HEK293 (cell line): Measurements from ENCODE around the gene PPFIBP1.

Experiments
- CTCF ChIA-PET: fragments of 350-600 bp; formaldehyde crosslinking; extraction: SDS; loops from one replicate; lab custom pipeline; 2021; ENCODE audit warnings: antibody characterized with exemption; lab: Yijun Ruan, JAX
- POLR2A ChIA-PET: fragments of 300-600 bp; formaldehyde crosslinking; extraction: SDS; loops from one replicate; lab custom pipeline; 2020; ENCODE audit warnings: antibody characterized with exemption, inconsistent platforms; lab: Yijun Ruan, JAX
- H3K27ac ChIP-seq: fragments of 200-500 bp; sonication (Bioruptor generic); 2 replicates; pipeline ENCODE4 v1.5.1; 2014; ENCODE audit warnings: low read depth, low read length, control low read depth, inconsistent platforms; ENCODE audit errors: extremely low read depth
- H3K36me3 ChIP-seq, 2 experiments: fragments of 200-500 bp in 1 of 2; sonication (Bioruptor generic) in 1 of 2; 1 replicate in 1 of 2; 2 replicates in 1 of 2; pipeline ENCODE4 v1.5.1; 2014 to 2017; ENCODE audit warnings: inconsistent platforms in 2 of 2, low read length in 2 of 2; ENCODE audit not compliant: control insufficient read depth in 2 of 2, insufficient read depth in 1 of 2
- H3K4me1 ChIP-seq: fragments of 200-500 bp; sonication (Bioruptor generic); 2 replicates; pipeline ENCODE4 v1.5.1; 2014; ENCODE audit warnings: mild to moderate bottlenecking, low read length, inconsistent platforms; ENCODE audit not compliant: control insufficient read depth, insufficient read depth
- H3K4me3 ChIP-seq: 2 replicates; pipeline ENCODE4 v1.5.1; 2011; ENCODE audit warnings: low read depth, mild to moderate bottlenecking, control low read depth, low read length, moderate library complexity
- H3K9me3 ChIP-seq: fragments of 200-500 bp; sonication (Bioruptor generic); 2 replicates; pipeline ENCODE4 v1.5.1; 2014; ENCODE audit warnings: low read depth, low read length, inconsistent platforms; ENCODE audit not compliant: control insufficient read depth, insufficient read depth
- CTCF ChIP-seq: fragments of 450-650 bp; formaldehyde crosslinking; IDR thresholded peaks from 2 replicates; pipeline ENCODE4 v1.5.1; 2016; ENCODE audit warnings: missing biosample characterization, missing genetic modification characterization
- FEZF1 ChIP-seq: fragments of 450-650 bp; formaldehyde crosslinking; IDR thresholded peaks from 2 replicates; pipeline ENCODE4 v1.5.1; 2016; ENCODE audit warnings: missing biosample characterization, missing genetic modification characterization
- HOXC10 ChIP-seq: sonication (generic); formaldehyde crosslinking; IDR thresholded peaks from 2 replicates; pipeline ENCODE4 v1.8.1; 2023; ENCODE audit warnings: mild to moderate bottlenecking, missing genetic modification reagents
- IKZF3 ChIP-seq: fragments of 450-650 bp; IDR thresholded peaks from 2 replicates; pipeline ENCODE4 v1.5.0; 2018; ENCODE audit warnings: missing biosample characterization, mild to moderate bottlenecking, missing genetic modification characterization, moderate library complexity
- KLF9 ChIP-seq: fragments of 450-650 bp; formaldehyde crosslinking; IDR thresholded peaks from 2 replicates; pipeline ENCODE4 v1.5.1; 2016; ENCODE audit warnings: missing biosample characterization, missing genetic modification characterization, low read depth
- MEIS1 ChIP-seq: sonication (generic); formaldehyde crosslinking; IDR thresholded peaks from 2 replicates; pipeline ENCODE4 v1.8.1; 2022; ENCODE audit warnings: missing genetic modification reagents, mild to moderate bottlenecking, borderline replicate concordance
- YY2 ChIP-seq: fragments of 450-650 bp; formaldehyde crosslinking; IDR thresholded peaks from 2 replicates; pipeline ENCODE4 v1.5.1; 2016; ENCODE audit warnings: missing biosample characterization, missing genetic modification characterization
- ZBTB17 ChIP-seq: fragments of 450-650 bp; formaldehyde crosslinking; IDR thresholded peaks from 2 replicates; pipeline ENCODE4 v1.5.1; 2016; ENCODE audit warnings: missing biosample characterization, missing genetic modification characterization
- ZNF121 ChIP-seq: fragments of 450-650 bp; formaldehyde crosslinking; IDR thresholded peaks from 2 replicates; pipeline ENCODE4 v1.5.1; 2016; ENCODE audit warnings: missing biosample characterization, missing genetic modification characterization
- ZNF146 ChIP-seq: fragments of 450-650 bp; formaldehyde crosslinking; IDR thresholded peaks from 2 replicates; pipeline ENCODE4 v1.5.1; 2016; ENCODE audit warnings: missing biosample characterization, missing genetic modification characterization
- ZNF175 ChIP-seq: fragments of 450-650 bp; formaldehyde crosslinking; IDR thresholded peaks from 2 replicates; pipeline ENCODE4 v1.5.1; 2016; ENCODE audit warnings: missing biosample characterization, missing genetic modification characterization
- ZNF221 ChIP-seq: fragments of 450-650 bp; formaldehyde crosslinking; IDR thresholded peaks from 2 replicates; pipeline ENCODE4 v1.5.1; 2017; ENCODE audit warnings: missing biosample characterization, missing genetic modification characterization, borderline replicate concordance
- ZNF510 ChIP-seq: fragments of 450-650 bp; formaldehyde crosslinking; IDR thresholded peaks from 2 replicates; pipeline ENCODE4 v1.5.1; 2018; ENCODE audit warnings: mild to moderate bottlenecking, missing genetic modification characterization, missing biosample characterization; ENCODE audit not compliant: insufficient replicate concordance
- ZNF610 ChIP-seq: fragments of 450-650 bp; formaldehyde crosslinking; IDR thresholded peaks from 2 replicates; pipeline ENCODE4 v1.5.1; 2016; ENCODE audit warnings: missing biosample characterization, missing genetic modification characterization, borderline replicate concordance
- ZNF677 ChIP-seq: fragments of 450-650 bp; IDR thresholded peaks from 2 replicates; pipeline ENCODE4 v1.5.0; 2018; ENCODE audit warnings: missing biosample characterization, mild to moderate bottlenecking, missing genetic modification characterization, moderate library complexity
- ZSCAN30 ChIP-seq: fragments of 450-650 bp; IDR thresholded peaks from 2 replicates; pipeline ENCODE4 v1.5.1; 2018; ENCODE audit warnings: missing biosample characterization, mild to moderate bottlenecking, missing genetic modification characterization, moderate library complexity
- TF ChIP-seq, protein P1 (sequence below): fragments of 450-650 bp; formaldehyde crosslinking; IDR thresholded peaks from 2 replicates; pipeline ENCODE4 v1.5.1; 2016; ENCODE audit warnings: missing biosample characterization, missing genetic modification characterization
- TF ChIP-seq, protein P2 (sequence below): fragments of 450-650 bp; formaldehyde crosslinking; conservative IDR thresholded peaks from 2 replicates; pipeline ENCODE4 v1.5.1; 2016; ENCODE audit warnings: low read depth, missing biosample characterization, missing genetic modification characterization
- TF ChIP-seq, protein P3 (sequence below): IDR thresholded peaks from 2 replicates; pipeline ENCODE4 v1.6.1; 2011; ENCODE audit warnings: mild to moderate bottlenecking, low read depth, low read length, borderline replicate concordance
- TF ChIP-seq, protein P4 (sequence below): fragments of 450-650 bp; formaldehyde crosslinking; IDR thresholded peaks from 2 replicates; pipeline ENCODE4 v1.5.1; 2016; ENCODE audit warnings: missing biosample characterization, missing genetic modification characterization

PPFIBP1 gene

GRCh38 chr12:27607591-27607990 lies 83.6 kb downstream of the PPFIBP1 start:
- TF ChIP-seq, protein P1, sequence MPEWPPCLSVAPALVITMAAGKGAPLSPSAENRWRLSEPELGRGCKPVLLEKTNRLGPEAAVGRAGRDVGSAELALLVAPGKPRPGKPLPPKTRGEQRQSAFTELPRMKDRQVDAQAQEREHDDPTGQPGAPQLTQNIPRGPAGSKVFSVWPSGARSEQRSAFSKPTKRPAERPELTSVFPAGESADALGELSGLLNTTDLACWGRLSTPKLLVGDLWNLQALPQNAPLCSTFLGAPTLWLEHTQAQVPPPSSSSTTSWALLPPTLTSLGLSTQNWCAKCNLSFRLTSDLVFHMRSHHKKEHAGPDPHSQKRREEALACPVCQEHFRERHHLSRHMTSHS (tag by site-specific recombination): no peak
- TF ChIP-seq ZSCAN30 (tag by site-specific recombination): no peak
- no peak for TF ChIP-seq IKZF3 (tag by site-specific recombination)
- no peak for TF ChIP-seq ZNF146 (tag by site-specific recombination)
- TF ChIP-seq ZNF175: no peak
- TF ChIP-seq ZNF221 (tag by site-specific recombination): no peak
- no peak for TF ChIP-seq ZNF610 (tag by site-specific recombination)
- TF ChIP-seq, protein P2, sequence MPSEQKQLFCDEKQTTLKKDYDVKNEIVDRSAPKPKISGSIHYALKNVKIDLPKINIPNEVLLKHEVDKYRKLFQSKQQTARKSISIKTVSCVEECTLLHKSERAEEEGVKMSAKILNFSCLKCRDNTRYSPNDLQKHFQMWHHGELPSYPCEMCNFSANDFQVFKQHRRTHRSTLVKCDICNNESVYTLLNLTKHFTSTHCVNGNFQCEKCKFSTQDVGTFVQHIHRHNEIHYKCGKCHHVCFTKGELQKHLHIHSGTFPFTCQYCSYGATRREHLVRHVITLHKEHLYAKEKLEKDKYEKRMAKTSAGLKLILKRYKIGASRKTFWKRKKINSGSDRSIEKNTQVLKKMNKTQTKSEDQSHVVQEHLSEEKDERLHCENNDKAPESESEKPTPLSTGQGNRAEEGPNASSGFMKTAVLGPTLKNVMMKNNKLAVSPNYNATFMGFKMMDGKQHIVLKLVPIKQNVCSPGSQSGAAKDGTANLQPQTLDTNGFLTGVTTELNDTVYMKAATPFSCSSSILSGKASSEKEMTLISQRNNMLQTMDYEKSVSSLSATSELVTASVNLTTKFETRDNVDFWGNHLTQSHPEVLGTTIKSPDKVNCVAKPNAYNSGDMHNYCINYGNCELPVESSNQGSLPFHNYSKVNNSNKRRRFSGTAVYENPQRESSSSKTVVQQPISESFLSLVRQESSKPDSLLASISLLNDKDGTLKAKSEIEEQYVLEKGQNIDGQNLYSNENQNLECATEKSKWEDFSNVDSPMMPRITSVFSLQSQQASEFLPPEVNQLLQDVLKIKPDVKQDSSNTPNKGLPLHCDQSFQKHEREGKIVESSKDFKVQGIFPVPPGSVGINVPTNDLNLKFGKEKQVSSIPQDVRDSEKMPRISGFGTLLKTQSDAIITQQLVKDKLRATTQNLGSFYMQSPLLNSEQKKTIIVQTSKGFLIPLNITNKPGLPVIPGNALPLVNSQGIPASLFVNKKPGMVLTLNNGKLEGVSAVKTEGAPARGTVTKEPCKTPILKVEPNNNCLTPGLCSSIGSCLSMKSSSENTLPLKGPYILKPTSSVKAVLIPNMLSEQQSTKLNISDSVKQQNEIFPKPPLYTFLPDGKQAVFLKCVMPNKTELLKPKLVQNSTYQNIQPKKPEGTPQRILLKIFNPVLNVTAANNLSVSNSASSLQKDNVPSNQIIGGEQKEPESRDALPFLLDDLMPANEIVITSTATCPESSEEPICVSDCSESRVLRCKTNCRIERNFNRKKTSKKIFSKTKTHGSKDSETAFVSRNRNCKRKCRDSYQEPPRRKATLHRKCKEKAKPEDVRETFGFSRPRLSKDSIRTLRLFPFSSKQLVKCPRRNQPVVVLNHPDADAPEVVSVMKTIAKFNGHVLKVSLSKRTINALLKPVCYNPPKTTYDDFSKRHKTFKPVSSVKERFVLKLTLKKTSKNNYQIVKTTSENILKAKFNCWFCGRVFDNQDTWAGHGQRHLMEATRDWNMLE: no peak
- Histone ChIP-seq H3K36me3 (no peaks in the 10 kb centered on the region), H3K27ac (no peak overlapping the region), H3K4me3 (no peak overlapping the region), H3K9me3 (no peaks in the 10 kb centered on the region; the same call in 1 of the 2 replicates), H3K4me1 (peaks cover 7% of the 10 kb centered on the region; the same call in 1 of the 2 replicates)
- POLR2A ChIA-PET: no interaction called here
- CTCF ChIA-PET: no interaction called here

GRCh38 chr12:27608890-27609289 lies 84.9 kb downstream of the PPFIBP1 start:
- no peak overlapping the region for H3K27ac ChIP-seq
- peaks cover 7% of the 10 kb centered on the region; the same call in 1 of the 2 replicates for H3K4me1 ChIP-seq
- CTCF ChIA-PET: no interaction called here
- H3K36me3 ChIP-seq: no peaks in the 10 kb centered on the region
- POLR2A ChIA-PET: no interaction called here
- no peaks in the 10 kb centered on the region; the same call in 1 of the 2 replicates for H3K9me3 ChIP-seq
- no peak overlapping the region for H3K4me3 ChIP-seq
- TF ChIP-seq ZBTB17 (tag by site-specific recombination) (no peak), KLF9 (tag by site-specific recombination) (no peak)

- ChIA-PET POLR2A (no interaction called here), CTCF (interaction anchor here (0.6 kb wide), 1 partner anchor 176 kb away, joined by 3 read pairs; no protein-coding TSS in a partner anchor)
- Histone ChIP-seq H3K27ac (no peak overlapping the region), H3K9me3 (no peaks in the 10 kb centered on the region), H3K4me1 (peaks cover 7% of the 10 kb centered on the region; the same call in 1 of the 2 replicates), H3K4me3 (no peak overlapping the region), H3K36me3 (no peaks in the 10 kb centered on the region)
- TF ChIP-seq YY2 (tag by site-specific recombination): no peak
- no peak for TF ChIP-seq ZNF510 (tag by site-specific recombination)
- TF ChIP-seq, protein P3, sequence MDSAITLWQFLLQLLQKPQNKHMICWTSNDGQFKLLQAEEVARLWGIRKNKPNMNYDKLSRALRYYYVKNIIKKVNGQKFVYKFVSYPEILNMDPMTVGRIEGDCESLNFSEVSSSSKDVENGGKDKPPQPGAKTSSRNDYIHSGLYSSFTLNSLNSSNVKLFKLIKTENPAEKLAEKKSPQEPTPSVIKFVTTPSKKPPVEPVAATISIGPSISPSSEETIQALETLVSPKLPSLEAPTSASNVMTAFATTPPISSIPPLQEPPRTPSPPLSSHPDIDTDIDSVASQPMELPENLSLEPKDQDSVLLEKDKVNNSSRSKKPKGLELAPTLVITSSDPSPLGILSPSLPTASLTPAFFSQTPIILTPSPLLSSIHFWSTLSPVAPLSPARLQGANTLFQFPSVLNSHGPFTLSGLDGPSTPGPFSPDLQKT: no peak
- no peak for TF ChIP-seq CTCF (tag by site-specific recombination)
- TF ChIP-seq, protein P1 (tag by site-specific recombination): no peak
- TF ChIP-seq HOXC10 (CRISPR knock-in tag): no peak
- TF ChIP-seq, protein P4, sequence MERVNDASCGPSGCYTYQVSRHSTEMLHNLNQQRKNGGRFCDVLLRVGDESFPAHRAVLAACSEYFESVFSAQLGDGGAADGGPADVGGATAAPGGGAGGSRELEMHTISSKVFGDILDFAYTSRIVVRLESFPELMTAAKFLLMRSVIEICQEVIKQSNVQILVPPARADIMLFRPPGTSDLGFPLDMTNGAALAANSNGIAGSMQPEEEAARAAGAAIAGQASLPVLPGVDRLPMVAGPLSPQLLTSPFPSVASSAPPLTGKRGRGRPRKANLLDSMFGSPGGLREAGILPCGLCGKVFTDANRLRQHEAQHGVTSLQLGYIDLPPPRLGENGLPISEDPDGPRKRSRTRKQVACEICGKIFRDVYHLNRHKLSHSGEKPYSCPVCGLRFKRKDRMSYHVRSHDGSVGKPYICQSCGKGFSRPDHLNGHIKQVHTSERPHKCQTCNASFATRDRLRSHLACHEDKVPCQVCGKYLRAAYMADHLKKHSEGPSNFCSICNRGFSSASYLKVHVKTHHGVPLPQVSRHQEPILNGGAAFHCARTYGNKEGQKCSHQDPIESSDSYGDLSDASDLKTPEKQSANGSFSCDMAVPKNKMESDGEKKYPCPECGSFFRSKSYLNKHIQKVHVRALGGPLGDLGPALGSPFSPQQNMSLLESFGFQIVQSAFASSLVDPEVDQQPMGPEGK (tag by site-specific recombination): no peak
- peak; percentile 59 for TF ChIP-seq FEZF1 (tag by site-specific recombination)
- no peak for TF ChIP-seq ZNF121 (tag by site-specific recombination)
- TF ChIP-seq MEIS1 (CRISPR knock-in tag): no peak
- TF ChIP-seq ZNF677 (tag by site-specific recombination): no peak
Observed at GRCh38 chr12:27610374-27610773, 86.4 kb downstream of the PPFIBP1 start.
